GM12891 (cell line): ENCODE data around the gene IYD.
A peak's percentile ranks its signal among the peaks of the same experiment; 100 is the strongest.

ENCODE experiments used
- DNase-seq: peaks from one replicate; pipeline ENCODE4 v3.0.0; 2011; ENCODE audit warnings: low spot score; ENCODE audit not compliant: insufficient read length
- FAIRE-seq: peaks from 2 replicates; lab custom pipeline; 2011; peaks lifted over from hg19 to GRCh38; lab: Jason Lieb, UNC
- PAX5 ChIP-seq: IDR thresholded peaks from 2 replicates; pipeline ENCODE4 v1.6.1; 2011; ENCODE audit warnings: low read length, moderate library complexity, mild to moderate bottlenecking; ENCODE audit not compliant: insufficient read depth, severe bottlenecking
- POLR2A ChIP-seq: IDR thresholded peaks from 2 replicates; pipeline ENCODE4 v1.6.1; 2011; ENCODE audit warnings: low read depth, low read length, control low read depth
- POLR2AphosphoS5 ChIP-seq: IDR thresholded peaks from 2 replicates; pipeline ENCODE4 v1.6.1; 2011; ENCODE audit warnings: low read depth, low read length, control low read depth
- POU2F2 ChIP-seq: IDR thresholded peaks from 2 replicates; pipeline ENCODE4 v1.6.1; 2011; ENCODE audit warnings: low read depth, mild to moderate bottlenecking, control low read depth, low read length, moderate library complexity
- SPI1 ChIP-seq: IDR thresholded peaks from 2 replicates; pipeline ENCODE4 v1.6.1; 2011; ENCODE audit warnings: low read depth, low read length, control low read depth
- TAF1 ChIP-seq: IDR thresholded peaks from 2 replicates; pipeline ENCODE4 v1.6.1; 2011; ENCODE audit warnings: low read depth, low read length, control low read depth

The IYD gene

GRCh38 chr6:150347845-150348244 lies 21.0 kb upstream of the IYD start:
- no peak for FAIRE-seq
- DNase-seq, result no peak
- peak; percentile 86 for TF ChIP-seq SPI1
- no peak for TF ChIP-seq POLR2AphosphoS5

- TF ChIP-seq POU2F2 (no peak), POLR2AphosphoS5 (no peak), POLR2A (no peak), PAX5 (no peak), TAF1 (no peak), SPI1 (no peak)
- FAIRE-seq (no peak), DNase-seq (no peak)
Measured at GRCh38 chr6:150349546-150349945, 19.3 kb upstream of the IYD start.

GRCh38 chr6:150352321-150353296 lies 16.2 kb upstream of the IYD start:
- no peak for TF ChIP-seq POU2F2
- TF ChIP-seq PAX5, result no peak
- no peak for TF ChIP-seq POLR2AphosphoS5
- TF ChIP-seq TAF1, result no peak
- no peak for TF ChIP-seq POLR2A
- TF ChIP-seq SPI1, result no peak
- DNase-seq (no peak), FAIRE-seq (no peak)

GRCh38 chr6:150353445-150353844 lies 15.4 kb upstream of the IYD start:
- FAIRE-seq (no peak), DNase-seq (no peak)
- TF ChIP-seq POLR2A (no peak), POLR2AphosphoS5 (no peak), TAF1 (no peak), SPI1 (no peak), PAX5 (no peak), POU2F2 (no peak)

- no peak for DNase-seq
- TF ChIP-seq POLR2A, result no peak
- no peak for TF ChIP-seq SPI1
- no peak for TF ChIP-seq POLR2AphosphoS5
- no peak for TF ChIP-seq POU2F2
- TF ChIP-seq TAF1, result no peak
- FAIRE-seq, result no peak
Measured at GRCh38 chr6:150354754-150355571, 13.8 kb upstream of the IYD start.

GRCh38 chr6:150355932-150356331 lies 12.9 kb upstream of the IYD start:
- no peak for DNase-seq
- no peak for FAIRE-seq
- TF ChIP-seq PAX5 (no peak), POLR2AphosphoS5 (no peak), SPI1 (no peak), TAF1 (no peak), POU2F2 (no peak), POLR2A (no peak)

- TF ChIP-seq PAX5 (no peak), POLR2A (no peak), TAF1 (no peak), SPI1 (no peak), POLR2AphosphoS5 (no peak), POU2F2 (no peak)
- DNase-seq, result no peak
- no peak for FAIRE-seq
Measured at GRCh38 chr6:150361876-150362275, 6.9 kb upstream of the IYD start.

- DNase-seq (no peak), FAIRE-seq (no peak)
- TF ChIP-seq POLR2AphosphoS5 (no peak), POU2F2 (no peak), TAF1 (no peak), POLR2A (no peak), SPI1 (no peak), PAX5 (no peak)
Measured at GRCh38 chr6:150363733-150364132, 5.1 kb upstream of the IYD start.

- DNase-seq (no peak), FAIRE-seq (no peak)
- TF ChIP-seq SPI1 (no peak), POLR2A (no peak), POLR2AphosphoS5 (no peak), POU2F2 (no peak), PAX5 (no peak), TAF1 (no peak)
Measured at GRCh38 chr6:150366118-150366778, 2.6 kb upstream of the IYD start.
